DMS79 (cell line): ENCODE measurements around the gene MCF2L.

Experiments
- DNase-seq: peaks from one replicate; lab custom pipeline; 2025; lab: John Stamatoyannopoulos, UW

Gene MCF2L

DNA sequence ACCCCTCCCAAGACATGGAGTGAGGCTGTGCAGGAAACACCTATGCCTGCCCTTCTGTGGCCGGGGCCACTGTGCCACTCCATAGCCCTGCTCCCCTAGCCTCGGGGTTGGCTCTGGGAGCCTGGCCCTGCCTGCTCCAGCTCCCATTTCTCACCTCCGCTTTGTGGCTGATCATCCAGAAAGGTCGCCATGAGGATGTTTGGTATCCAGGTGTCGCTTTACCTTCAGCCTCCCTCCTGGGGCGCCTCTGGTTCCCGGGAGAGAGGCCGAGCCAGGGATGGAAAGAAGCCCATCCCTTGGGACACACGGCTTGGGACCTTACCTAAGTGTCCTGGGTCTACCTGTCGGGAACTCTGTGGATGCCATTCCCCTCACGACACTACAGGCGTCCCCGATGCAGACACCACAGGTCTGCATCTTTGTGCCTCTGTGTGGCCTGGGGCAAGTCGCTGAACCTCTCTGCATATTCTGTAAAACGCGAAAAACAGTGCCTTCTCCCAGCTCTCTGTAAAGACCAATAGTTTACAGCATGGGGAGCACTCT is 3.4 kb upstream of the MCF2L start:
- no peak for DNase-seq

- no peak for DNase-seq
These were observed 2.2 kb upstream of the MCF2L start for GRCh38 chr13:112966776-112967175.

DNA sequence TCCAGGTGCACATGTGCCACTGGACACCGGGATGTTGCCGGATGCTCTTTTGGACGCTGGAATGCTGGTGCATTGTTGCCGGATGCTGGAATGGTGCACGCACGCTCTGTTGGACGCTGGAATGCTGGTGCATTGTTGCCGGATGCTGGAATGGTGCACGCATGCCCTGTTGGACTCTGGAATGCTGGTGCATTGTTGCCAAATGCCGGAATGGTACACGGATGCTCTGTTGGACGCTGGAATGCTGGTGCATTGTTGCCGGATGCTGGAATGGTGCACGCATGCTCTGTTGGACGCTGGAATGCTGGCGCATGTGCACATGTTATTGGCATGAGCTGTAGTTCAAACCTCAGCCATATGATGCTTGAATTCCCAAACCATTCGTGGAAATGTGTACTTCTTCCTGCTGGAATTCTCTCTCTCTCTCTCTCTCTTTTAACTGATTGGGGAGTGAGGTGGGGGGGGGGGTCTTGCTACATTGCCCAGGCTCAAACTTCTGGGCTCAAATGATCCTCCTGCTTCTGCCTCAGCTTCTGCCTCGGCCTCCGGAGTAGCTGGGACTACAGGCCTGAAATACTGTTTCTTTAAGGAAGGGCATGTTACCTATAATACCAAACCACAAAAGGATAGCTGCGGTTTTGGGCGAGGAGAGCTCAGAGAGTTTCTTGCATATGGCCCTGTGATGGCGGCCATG is 1.2 kb upstream of the MCF2L start:
- DNase-seq: no peak

GRCh38 chr13:112968380-112968909 is 569 bp upstream of the MCF2L start:
- peak; percentile 91 for DNase-seq

DNA sequence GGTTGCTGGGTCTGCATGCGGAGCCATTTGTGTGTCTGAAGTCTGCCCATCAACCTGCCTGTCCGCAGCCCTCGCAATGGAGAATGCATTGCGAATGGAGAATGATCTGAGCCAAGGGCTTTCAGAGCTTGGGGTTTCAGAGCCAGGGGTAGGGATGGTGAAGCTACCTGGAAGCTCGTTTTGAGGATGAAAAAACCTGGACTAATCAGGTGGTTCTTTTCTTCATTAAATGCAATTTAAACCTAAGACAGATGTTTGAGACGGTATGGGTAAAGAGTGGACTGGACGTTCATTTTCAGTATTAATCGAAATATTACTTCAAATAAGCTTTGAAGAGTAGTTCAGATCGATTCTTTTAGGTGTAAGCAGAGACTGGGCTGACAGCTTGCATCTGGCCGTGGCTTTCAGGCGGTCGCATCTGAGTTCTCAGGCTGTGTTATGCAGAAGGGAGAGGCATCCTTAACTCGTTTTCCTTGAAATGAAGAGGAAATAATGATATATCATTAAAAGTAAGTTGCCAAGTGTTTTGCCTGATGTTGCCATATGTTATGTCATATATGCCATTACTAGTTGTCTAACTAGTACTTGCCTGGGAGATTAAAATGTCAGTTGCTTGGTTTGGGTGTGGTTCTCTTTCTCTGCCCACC is 801 bp downstream of the MCF2L start:
- DNase-seq: peak; percentile 71

DNA sequence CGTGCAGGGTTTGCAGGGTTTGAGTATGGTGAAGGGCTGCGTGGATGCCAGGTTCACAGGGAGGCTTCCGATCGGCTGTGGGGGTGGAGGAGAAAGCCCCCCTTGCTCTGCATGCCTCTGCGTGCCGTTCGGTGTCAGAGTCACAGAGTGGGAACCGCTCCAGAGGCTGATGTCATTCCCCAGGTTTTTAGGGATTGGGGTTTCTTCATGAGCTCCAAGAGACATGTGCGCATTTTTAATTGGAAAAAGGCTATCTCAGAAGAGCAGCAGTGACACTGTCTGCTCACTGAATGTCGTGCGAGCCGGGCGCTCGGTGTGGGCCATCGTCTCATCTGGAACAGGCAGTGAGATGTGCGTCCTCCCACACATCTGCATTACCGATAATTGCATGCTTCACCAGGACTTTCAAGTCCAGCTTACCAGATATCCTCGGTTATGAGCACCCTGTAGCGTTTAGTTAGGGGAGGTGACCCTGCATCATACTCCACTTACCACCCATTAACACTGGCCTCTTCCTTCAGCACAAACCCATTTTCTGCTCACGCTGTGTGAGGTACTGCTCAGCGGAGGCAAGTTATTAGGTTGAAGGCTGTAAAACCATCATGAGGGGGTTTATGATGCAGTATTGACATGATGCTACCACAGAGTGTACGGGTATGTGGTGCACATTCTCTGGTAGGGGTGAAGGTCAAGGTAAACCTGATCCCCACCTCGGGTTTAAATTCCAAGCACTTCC is 1.7 kb downstream of the MCF2L start:
- peak; percentile 55 for DNase-seq

DNA sequence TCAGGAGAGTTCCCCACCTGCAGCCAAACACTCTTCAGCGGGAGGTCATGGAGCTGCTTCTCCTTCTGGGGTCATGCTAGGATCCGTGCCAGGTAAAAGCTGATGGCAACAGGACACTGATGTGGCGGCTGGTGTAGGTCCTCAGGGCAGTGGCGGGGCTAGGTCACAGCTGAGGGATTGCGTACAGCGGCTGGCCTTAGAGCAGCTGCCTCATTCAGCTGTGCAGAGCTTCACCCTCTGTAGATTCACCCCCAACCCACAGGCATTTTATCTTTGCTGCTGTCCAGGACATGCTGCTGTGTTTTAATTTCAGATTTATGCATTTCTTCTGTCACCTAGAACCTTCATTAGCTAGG is 2.3 kb downstream of the MCF2L start:
- peak; percentile 55 for DNase-seq

- no peak for DNase-seq
These were observed 3.2 kb downstream of the MCF2L start for GRCh38 chr13:112972258-112972657.

- peak; percentile 86 for DNase-seq
These were observed 4.0 kb downstream of the MCF2L start for GRCh38 chr13:112972867-112973576.

GRCh38 chr13:112973577-112973951 is 4.5 kb downstream of the MCF2L start:
- peak; percentile 73 for DNase-seq

- no peak for DNase-seq
These were observed 5.1 kb downstream of the MCF2L start for GRCh38 chr13:112974125-112974524.

DNA sequence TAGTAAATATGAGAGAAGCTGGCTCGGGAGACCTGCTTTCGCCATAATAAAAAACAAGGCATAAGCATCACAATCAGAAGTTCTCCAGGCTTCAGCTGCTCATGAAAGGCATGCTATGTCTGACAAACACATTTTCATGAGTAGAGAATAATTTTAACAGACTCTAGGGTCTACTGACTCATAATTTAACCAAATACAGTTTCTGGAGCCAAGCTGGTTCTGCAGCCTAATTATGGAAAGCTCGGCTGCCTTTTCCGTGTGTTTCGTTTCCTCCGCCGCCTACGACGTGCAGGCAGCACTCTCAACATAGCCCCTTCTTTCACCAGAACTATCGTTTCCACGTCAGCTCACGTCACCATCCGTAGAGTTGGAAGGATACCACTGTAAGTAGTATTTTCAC is 5.7 kb downstream of the MCF2L start:
- DNase-seq: no peak

DNA sequence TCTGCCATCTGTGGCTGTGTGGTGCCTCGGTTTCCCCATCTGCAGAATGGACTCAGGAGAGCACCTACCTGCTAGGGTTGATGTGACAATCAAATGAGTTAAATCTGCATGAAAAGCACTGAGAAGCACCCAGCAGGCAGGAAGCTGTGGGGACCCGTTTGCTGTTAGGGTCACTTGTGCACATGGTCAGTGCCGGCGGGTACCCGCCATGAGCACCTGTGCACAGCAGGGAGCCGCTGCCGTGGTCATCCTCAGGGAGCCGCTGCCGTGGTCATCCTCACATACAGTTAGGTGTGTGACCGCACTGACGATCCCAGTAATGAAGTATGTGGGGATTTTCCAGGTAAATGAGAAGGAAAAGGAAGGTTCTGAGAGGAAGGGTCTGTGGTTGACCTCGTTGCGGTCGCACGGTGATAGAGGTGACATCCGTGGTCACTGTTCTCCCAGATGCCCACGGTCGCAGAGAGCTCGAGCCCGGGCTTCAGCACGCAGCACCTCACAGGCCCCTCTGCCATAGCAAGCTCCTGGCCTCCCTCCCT is 6.5 kb downstream of the MCF2L start:
- DNase-seq: no peak

GRCh38 chr13:112976526-112976925 is 7.5 kb downstream of the MCF2L start:
- DNase-seq: no peak

DNA sequence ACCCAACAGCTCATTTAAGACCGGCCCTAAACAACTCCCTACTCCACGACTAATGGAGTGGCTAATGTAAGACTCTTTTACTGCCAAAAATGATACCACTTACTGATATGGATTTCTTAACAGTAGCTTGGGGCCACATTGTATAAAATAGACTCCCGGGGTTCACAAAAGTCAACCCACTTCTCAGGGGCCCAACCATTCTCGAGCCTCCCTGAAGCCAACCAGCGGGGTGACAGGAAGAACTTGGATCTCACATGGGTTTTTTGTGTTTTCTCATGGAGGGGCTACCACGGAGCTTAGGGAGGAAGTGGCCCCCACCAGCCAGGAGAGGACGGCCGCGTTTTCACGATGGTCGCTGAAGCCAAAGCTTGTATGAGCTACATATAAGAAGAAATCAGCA is 8.1 kb downstream of the MCF2L start:
- DNase-seq: peak; percentile 65

GRCh38 chr13:112977525-112977924 is 8.5 kb downstream of the MCF2L start:
- no peak for DNase-seq

GRCh38 chr13:112978561-112979405 is 9.8 kb downstream of the MCF2L start:
- no peak for DNase-seq

- no peak for DNase-seq
These were observed 10.4 kb downstream of the MCF2L start for GRCh38 chr13:112979406-112979902.

DNA sequence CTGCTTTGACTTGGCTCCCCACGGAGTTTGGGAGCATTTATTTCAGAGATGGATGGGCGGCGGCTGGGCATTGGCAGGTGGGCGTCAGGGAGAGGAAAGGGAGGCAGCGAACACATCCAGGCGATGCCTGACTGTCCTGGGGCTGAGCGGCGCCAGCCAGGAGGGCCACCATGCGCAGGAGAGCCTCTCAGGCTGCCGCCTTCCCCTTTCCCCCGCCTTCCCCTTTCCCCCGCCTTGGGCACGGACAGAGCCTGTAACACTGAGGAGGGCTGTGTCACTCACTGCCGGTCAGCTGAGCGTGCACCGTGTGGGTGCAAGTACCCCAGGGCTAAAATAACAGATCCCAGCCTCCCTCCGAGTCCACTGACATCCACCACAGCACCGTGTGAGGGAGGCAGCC is 11.4 kb downstream of the MCF2L start:
- DNase-seq: no peak

- DNase-seq: no peak
These were observed 12.4 kb downstream of the MCF2L start for GRCh38 chr13:112981451-112981850.
